Central memory CD8-positive, alpha-beta T cell (primary cell): ENCODE results near the gene KLF16.

Experiments used
- ATAC-seq: fragments of 150-1000 bp; cut with Tn5 transposase; replicated peaks from 2 replicates; pipeline ENCODE4 v1.10.0; 2022; ENCODE audit warnings: mild to moderate bottlenecking, moderate FRiP score, moderate number of reproducible peaks; ENCODE audit not compliant: poor library complexity, severe bottlenecking; ENCODE audit errors: extremely low read depth
- DNase-seq, 2 donors: peaks; one replicate each; pipeline ENCODE4 v3.0.0; 2021; ENCODE audit warnings: low spot score in 2 of 2
- H3K27ac Mint-ChIP-seq: one replicate; pipeline ENCODE4 v1.8.0; 2022; ENCODE audit warnings: low read depth, mild to moderate bottlenecking, moderate library complexity, mixed read lengths
- H3K27me3 Mint-ChIP-seq: one replicate; pipeline ENCODE4 v1.8.0; 2022; ENCODE audit warnings: mixed read lengths
- H3K36me3 Mint-ChIP-seq: one replicate; pipeline ENCODE4 v1.8.0; 2022; ENCODE audit warnings: mild to moderate bottlenecking, moderate library complexity, mixed read lengths; ENCODE audit not compliant: insufficient read depth
- H3K4me1 Mint-ChIP-seq: one replicate; pipeline ENCODE4 v1.8.0; 2022; ENCODE audit warnings: mixed read lengths
- H3K4me3 Mint-ChIP-seq: one replicate; pipeline ENCODE4 v1.8.0; 2022; ENCODE audit warnings: mild to moderate bottlenecking, moderate library complexity, mixed read lengths
- H3K9me3 Mint-ChIP-seq: one replicate; pipeline ENCODE4 v1.8.0; 2022; ENCODE audit warnings: mixed read lengths

KLF16 gene

GRCh38 chr19:1863328-1863637, at the start of gene KLF16:
Gene KLF16 (minus strand): TSS chr19:1863579. CDS start chr19:1863497, 82 bp downstream.
- peak within 1 kb of the TSS; percentile 97 for H3K4me3 Mint-ChIP-seq
- H3K27ac Mint-ChIP-seq, result peak within 1 kb of the TSS; percentile 95
- DNase-seq, result no peak
- H3K27me3 Mint-ChIP-seq, result no peaks in the 10 kb centered on the region
- ATAC-seq, result no peak
- H3K4me1 Mint-ChIP-seq, result peaks cover 30% of the 10 kb centered on the region
- peaks cover 15% of the 10 kb centered on the region for H3K36me3 Mint-ChIP-seq
- no peaks in the 10 kb centered on the region for H3K9me3 Mint-ChIP-seq

- ATAC-seq (no peak), DNase-seq (no peak)
- Mint-ChIP-seq H3K4me1 (peaks cover 18% of the 10 kb centered on the region), H3K4me3 (no peak overlapping the region), H3K27me3 (no peaks in the 10 kb centered on the region), H3K9me3 (no peaks in the 10 kb centered on the region), H3K27ac (no peak overlapping the region), H3K36me3 (peaks cover 8% of the 10 kb centered on the region)
Measured at GRCh38 chr19:1912760-1913505, 49.6 kb upstream of the KLF16 start.

GRCh38 chr19:1911995-1912394, 48.6 kb upstream of the KLF16 start:
- Mint-ChIP-seq H3K27ac (no peak overlapping the region), H3K4me3 (no peak overlapping the region), H3K27me3 (no peaks in the 10 kb centered on the region), H3K4me1 (peaks cover 18% of the 10 kb centered on the region), H3K9me3 (no peaks in the 10 kb centered on the region), H3K36me3 (peaks cover 6% of the 10 kb centered on the region)
- no peak for ATAC-seq
- no peak for DNase-seq

DNA sequence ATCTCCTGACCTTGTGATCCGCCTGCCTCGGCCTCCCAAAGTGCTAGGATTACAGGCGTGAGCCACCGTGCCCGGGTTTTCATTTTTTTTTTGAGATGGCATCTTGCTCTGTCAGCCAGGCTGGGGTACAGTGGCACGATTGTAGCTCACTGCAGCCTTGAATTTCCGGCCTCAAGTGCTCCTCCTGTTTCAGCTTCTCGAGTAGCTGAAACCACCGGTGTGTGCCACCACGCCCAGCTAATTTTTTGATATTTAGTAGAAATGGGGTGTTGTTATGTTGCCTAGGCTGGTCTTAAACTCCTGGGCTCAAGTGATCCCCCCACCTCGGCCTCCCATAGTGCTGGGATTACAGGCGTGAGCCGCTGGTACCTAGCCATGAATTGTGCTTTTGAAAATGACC, 47.7 kb upstream of the KLF16 start:
- no peak overlapping the region for H3K4me3 Mint-ChIP-seq
- DNase-seq (no peak), ATAC-seq (no peak)
- H3K36me3 Mint-ChIP-seq, result peaks cover 6% of the 10 kb centered on the region
- peak overlapping the region; percentile 65 for H3K27ac Mint-ChIP-seq
- peaks cover 18% of the 10 kb centered on the region for H3K4me1 Mint-ChIP-seq
- no peaks in the 10 kb centered on the region for H3K9me3 Mint-ChIP-seq
- no peaks in the 10 kb centered on the region for H3K27me3 Mint-ChIP-seq

GRCh38 chr19:1910177-1910576, 46.8 kb upstream of the KLF16 start:
- Mint-ChIP-seq H3K4me1 (peaks cover 26% of the 10 kb centered on the region), H3K27me3 (no peaks in the 10 kb centered on the region), H3K36me3 (peaks cover 8% of the 10 kb centered on the region), H3K4me3 (peak overlapping the region; percentile 25), H3K27ac (peak overlapping the region; percentile 65), H3K9me3 (no peaks in the 10 kb centered on the region)
- DNase-seq (no peak), ATAC-seq (no peak)

GRCh38 chr19:1909761-1910080, 46.3 kb upstream of the KLF16 start:
- DNase-seq, result no peak
- ATAC-seq, result no peak
- H3K27me3 Mint-ChIP-seq, result no peaks in the 10 kb centered on the region
- peaks cover 10% of the 10 kb centered on the region for H3K36me3 Mint-ChIP-seq
- H3K9me3 Mint-ChIP-seq, result no peaks in the 10 kb centered on the region
- no peak overlapping the region for H3K4me3 Mint-ChIP-seq
- peak overlapping the region; percentile 76 for H3K27ac Mint-ChIP-seq
- peaks cover 26% of the 10 kb centered on the region for H3K4me1 Mint-ChIP-seq

GRCh38 chr19:1908364-1908678, 44.9 kb upstream of the KLF16 start:
- DNase-seq (no peak), ATAC-seq (no peak)
- H3K4me1 Mint-ChIP-seq, result peaks cover 32% of the 10 kb centered on the region
- H3K9me3 Mint-ChIP-seq, result no peaks in the 10 kb centered on the region
- no peaks in the 10 kb centered on the region for H3K27me3 Mint-ChIP-seq
- H3K27ac Mint-ChIP-seq, result no peak overlapping the region
- H3K36me3 Mint-ChIP-seq, result peaks cover 12% of the 10 kb centered on the region
- H3K4me3 Mint-ChIP-seq, result no peak overlapping the region

GRCh38 chr19:1907563-1908363, 44.4 kb upstream of the KLF16 start:
- DNase-seq (no peak), ATAC-seq (no peak)
- H3K4me1 Mint-ChIP-seq, result peaks cover 32% of the 10 kb centered on the region
- peaks cover 13% of the 10 kb centered on the region for H3K36me3 Mint-ChIP-seq
- H3K4me3 Mint-ChIP-seq, result no peak overlapping the region
- no peaks in the 10 kb centered on the region for H3K9me3 Mint-ChIP-seq
- no peaks in the 10 kb centered on the region for H3K27me3 Mint-ChIP-seq
- no peak overlapping the region for H3K27ac Mint-ChIP-seq

DNA sequence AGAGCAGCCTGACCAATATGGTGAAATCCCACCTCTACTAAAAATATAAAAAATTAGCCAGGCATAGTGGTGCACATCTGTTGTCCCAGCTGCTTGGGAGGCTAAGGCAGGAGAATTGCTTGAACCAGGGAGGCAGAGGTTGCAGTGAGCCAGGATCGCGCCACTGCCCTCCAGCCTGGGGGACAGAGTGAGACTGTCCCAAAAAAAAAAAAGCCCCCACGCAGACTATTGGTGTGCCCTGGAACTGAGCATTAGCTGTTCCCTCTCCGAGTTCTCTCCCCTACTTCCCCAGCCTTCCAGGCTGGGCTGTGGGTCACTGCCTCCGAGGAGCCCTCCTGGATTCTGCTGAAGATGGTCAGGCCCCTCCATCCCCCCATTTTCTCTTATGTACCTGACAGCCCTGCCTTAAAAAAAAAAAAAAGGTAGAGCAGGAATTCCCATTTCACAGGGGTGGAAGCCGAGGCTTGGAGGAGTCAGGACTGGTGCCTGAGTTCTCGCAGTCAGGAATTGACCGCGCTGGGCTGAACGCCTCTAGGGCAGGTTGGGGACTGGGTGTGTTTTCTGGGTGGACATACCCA, 43.7 kb upstream of the KLF16 start:
- Mint-ChIP-seq H3K9me3 (no peaks in the 10 kb centered on the region), H3K27me3 (no peaks in the 10 kb centered on the region), H3K4me1 (peaks cover 32% of the 10 kb centered on the region), H3K4me3 (no peak overlapping the region), H3K36me3 (peaks cover 13% of the 10 kb centered on the region), H3K27ac (no peak overlapping the region)
- ATAC-seq (no peak), DNase-seq (no peak)

- DNase-seq (no peak), ATAC-seq (no peak)
- Mint-ChIP-seq H3K36me3 (peaks cover 14% of the 10 kb centered on the region), H3K9me3 (no peaks in the 10 kb centered on the region), H3K27ac (peak overlapping the region; percentile 82), H3K27me3 (no peaks in the 10 kb centered on the region), H3K4me1 (peaks cover 32% of the 10 kb centered on the region), H3K4me3 (peak overlapping the region; percentile 86)
Measured at GRCh38 chr19:1905863-1906375, 42.5 kb upstream of the KLF16 start.

- peaks cover 14% of the 10 kb centered on the region for H3K36me3 Mint-ChIP-seq
- DNase-seq, result peak; percentile 90 to 98
- ATAC-seq, result peak; percentile 97
- H3K27me3 Mint-ChIP-seq, result no peaks in the 10 kb centered on the region
- H3K27ac Mint-ChIP-seq, result peak within 1 kb of the TSS; percentile 82
- no peaks in the 10 kb centered on the region for H3K9me3 Mint-ChIP-seq
- H3K4me1 Mint-ChIP-seq, result peaks cover 30% of the 10 kb centered on the region
- H3K4me3 Mint-ChIP-seq, result peak within 1 kb of the TSS; percentile 86
Measured at GRCh38 chr19:1905110-1905862, 41.9 kb upstream of the KLF16 start, which contains the start of the genes ADAT3 and SCAMP4. Gene ADAT3 (plus strand): TSS chr19:1905399. CDS start chr19:1912048, 6,649 bp downstream. Gene SCAMP4 (plus strand): TSS chr19:1905399. CDS start chr19:1915020, 9,621 bp downstream.

- ATAC-seq, result no peak
- Mint-ChIP-seq H3K27ac (no peak overlapping the region), H3K36me3 (peaks cover 14% of the 10 kb centered on the region), H3K4me3 (peak overlapping the region; percentile 86), H3K9me3 (no peaks in the 10 kb centered on the region), H3K4me1 (peaks cover 26% of the 10 kb centered on the region), H3K27me3 (no peaks in the 10 kb centered on the region)
- DNase-seq, result no peak
Measured at GRCh38 chr19:1904860-1905109, 41.4 kb upstream of the KLF16 start.
